SKM-1 treated with dmso at 0.1 percent for 144 hours (cell line): Measurements from ENCODE around the gene OXLD1.
"Not testable (repeated sequence)": the region's sequence is repeated elsewhere in the genome, so short reads cannot be mapped to it uniquely, and the experiment has no call there.

Experiments
- DNase-seq: peaks from one replicate; lab custom pipeline; 2025; ENCODE audit not compliant: unreplicated experiment; lab: John Stamatoyannopoulos, UW

The OXLD1 gene

DNA sequence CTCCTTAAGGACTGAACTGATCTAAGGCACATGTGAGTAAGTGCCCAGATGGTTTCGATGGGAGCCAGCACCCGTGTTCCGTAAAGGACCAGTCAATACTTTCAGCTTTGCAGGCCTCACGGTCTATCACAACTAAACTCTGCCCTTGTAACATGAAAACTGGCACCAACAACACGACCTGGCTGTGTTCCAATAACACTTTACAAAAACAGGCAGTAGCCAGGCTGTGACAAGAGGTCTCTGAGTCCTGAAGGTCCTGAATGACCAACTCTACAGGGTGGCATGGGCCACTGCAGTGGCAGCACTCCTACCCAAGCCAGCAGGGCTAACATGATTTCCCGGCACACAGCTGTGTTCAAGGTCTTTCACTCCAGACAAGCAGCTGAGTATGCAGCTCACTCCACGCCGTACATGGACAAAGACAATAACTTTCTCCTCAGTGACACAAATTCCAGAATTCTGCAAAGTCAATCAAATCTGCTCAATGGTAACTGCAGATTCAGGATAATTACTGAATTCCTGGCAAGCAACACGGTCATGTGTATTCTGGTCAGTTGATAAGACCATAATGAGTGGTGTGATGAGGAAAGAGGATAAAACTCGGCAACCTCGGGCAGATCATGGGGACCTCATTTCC is 44.8 kb downstream of the OXLD1 start:
- DNase-seq = no peak

DNA sequence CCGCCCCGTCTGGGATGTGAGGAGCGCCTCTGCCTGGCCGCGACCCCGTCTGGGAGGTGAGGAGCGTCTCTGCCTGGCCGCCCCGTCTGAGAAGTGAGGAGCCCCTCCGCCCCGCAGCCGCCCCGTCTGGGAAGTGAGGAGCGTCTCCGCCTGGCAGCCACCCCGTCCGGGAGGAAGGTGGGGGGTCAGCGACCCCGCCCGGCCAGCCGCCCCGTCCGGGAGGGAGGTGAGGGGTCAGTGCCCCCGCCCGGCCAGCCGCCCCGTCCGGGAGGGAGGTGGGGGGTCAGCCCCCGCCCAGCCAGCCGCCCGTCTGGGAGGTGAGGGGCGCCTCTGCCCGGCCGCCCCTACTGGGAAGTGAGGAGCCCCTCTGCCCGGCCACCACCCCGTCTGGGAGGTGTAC is 48.1 kb downstream of the OXLD1 start:
- DNase-seq = not testable (repeated sequence)

DNA sequence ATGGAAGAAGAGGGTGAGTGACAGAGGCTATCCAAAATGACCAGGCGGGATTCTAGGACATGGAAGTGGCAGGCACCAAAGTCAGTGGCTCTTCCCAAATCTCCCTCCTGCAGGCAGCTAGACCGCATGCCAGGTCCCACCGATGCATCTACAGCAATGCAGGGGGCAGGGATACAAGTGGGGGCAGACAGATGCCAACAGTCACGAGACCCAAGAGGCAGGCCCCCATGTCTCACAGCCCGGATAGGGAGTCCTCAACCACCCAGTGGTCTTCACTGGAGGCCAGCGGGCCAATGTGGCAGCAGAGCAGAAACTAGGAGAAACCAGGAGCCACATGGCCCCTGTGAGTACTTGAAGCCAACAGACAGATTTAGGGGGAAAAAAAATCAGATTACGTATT is 49.5 kb downstream of the OXLD1 start:
- DNase-seq = no peak

DNA sequence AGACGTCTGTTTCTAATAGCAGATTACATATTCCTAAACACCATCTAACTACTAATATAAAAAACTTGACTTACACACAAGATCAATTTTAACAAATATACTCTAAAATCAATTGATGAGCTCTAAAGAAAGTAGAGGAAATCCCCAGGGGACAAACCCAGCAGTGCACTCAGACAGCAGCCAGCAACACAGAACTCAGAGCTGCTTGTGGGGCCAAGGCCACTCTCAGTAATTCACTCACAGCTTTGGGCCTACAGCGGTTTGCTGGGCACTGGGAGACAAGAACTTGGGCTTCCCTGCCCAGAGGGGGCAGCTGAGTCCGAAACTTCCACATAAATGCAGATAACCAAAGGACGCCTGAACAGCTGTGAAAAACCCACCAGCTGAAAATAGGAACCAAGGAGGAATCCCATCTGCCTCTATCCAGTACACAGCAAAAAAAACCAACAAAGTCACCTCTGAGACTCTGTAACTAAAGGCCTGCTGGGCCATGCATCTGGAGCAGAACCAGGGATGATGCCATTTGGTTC is 50.9 kb downstream of the OXLD1 start:
- DNase-seq = no peak
